IMR-90 (cell line): ENCODE data around the gene ST6GALNAC4. TPM values are rescaled to one million over a fixed set of nuclear protein-coding genes. Genes with fewer than 3 reads are reported as not detected.

Experiments used
- ATAC-seq: fragments of 200-7000 bp; cut with Tn5 transposase; 2 replicates; pipeline ENCODE4 v1.9.1; 2020; ENCODE audit warnings: low read depth, mild to moderate bottlenecking, moderate library complexity
- BruUV-seq: library from RNA; stranded (reverse); fragments of 400-500 nt; replicated peaks from 2 replicates; lab custom pipeline; 2021; lab: Mats Ljungman, UMichigan
- CTCF ChIA-PET: fragments of 300-600 bp; formaldehyde crosslinking; extraction: SDS; loops from one replicate; lab custom pipeline; 2021; ENCODE audit warnings: antibody characterized with exemption; lab: Yijun Ruan, JAX
- POLR2A ChIA-PET: fragments of 300-600 bp; sonication (Branson Sonifier 250); formaldehyde crosslinking; loops from one replicate; lab custom pipeline; 2022; ENCODE audit warnings: antibody characterized with exemption; ENCODE audit not compliant: unreplicated experiment; lab: Charles Lee
- DNase-seq: peaks from one replicate; pipeline ENCODE4 v3.0.0; 2013
- H2AFZ ChIP-seq: replicated peaks from 2 replicates; pipeline ENCODE3; 2013; ENCODE audit warnings: low read length, mild to moderate bottlenecking; ENCODE audit not compliant: poor library complexity
- H2AK5ac ChIP-seq: 2 replicates; pipeline ENCODE4 v1.6.1; 2013; ENCODE audit warnings: low read depth, low read length, inconsistent platforms
- H2AK9ac ChIP-seq: replicated peaks from 2 replicates; pipeline ENCODE3; 2013; ENCODE audit warnings: mild to moderate bottlenecking, low read depth, low read length, moderate library complexity; ENCODE audit not compliant: poor library complexity
- H2BK120ac ChIP-seq: 2 replicates; pipeline ENCODE4 v1.6.1; 2013; ENCODE audit warnings: low read depth, low read length, inconsistent platforms
- H2BK15ac ChIP-seq: 3 replicates; pipeline ENCODE4 v1.6.1; 2013; ENCODE audit warnings: low read depth, low read length, inconsistent platforms
- H2BK20ac ChIP-seq: 2 replicates; pipeline ENCODE4 v1.6.1; 2013; ENCODE audit warnings: low read depth, mild to moderate bottlenecking, inconsistent platforms, low read length, moderate library complexity
- H2BK5ac ChIP-seq: 2 replicates; pipeline ENCODE4 v1.6.1; 2013; ENCODE audit warnings: mild to moderate bottlenecking, low read depth, low read length, inconsistent platforms; ENCODE audit not compliant: poor library complexity, severe bottlenecking
- H3K14ac ChIP-seq: replicated peaks from 2 replicates; pipeline ENCODE4 v1.6.1; 2013; ENCODE audit warnings: low read depth, low read length, inconsistent platforms
- H3K18ac ChIP-seq: 2 replicates; pipeline ENCODE4 v1.6.1; 2013; ENCODE audit warnings: low read depth, low read length, control low read depth
- H3K23ac ChIP-seq: 2 replicates; pipeline ENCODE4 v1.6.1; 2013; ENCODE audit warnings: low read depth, low read length, inconsistent platforms
- H3K27ac ChIP-seq: 2 replicates; pipeline ENCODE4 v1.5.1; 2013; ENCODE audit warnings: mild to moderate bottlenecking, control low read depth, low read length; ENCODE audit not compliant: insufficient read depth
- H3K27me3 ChIP-seq: 2 replicates; pipeline ENCODE4 v1.6.1; 2013; ENCODE audit warnings: low read length; ENCODE audit not compliant: control insufficient read depth, insufficient read depth
- H3K36me3 ChIP-seq: 2 replicates; pipeline ENCODE4 v1.6.1; 2013; ENCODE audit warnings: low read length, mixed read lengths; ENCODE audit not compliant: control insufficient read depth, insufficient read depth
- H3K4ac ChIP-seq: 2 replicates; pipeline ENCODE4 v1.6.1; 2013; ENCODE audit warnings: low read depth, low read length, inconsistent platforms
- H3K4me1 ChIP-seq: 2 replicates; pipeline ENCODE4 v1.6.1; 2013; ENCODE audit warnings: low read length, mixed read lengths; ENCODE audit not compliant: control insufficient read depth, insufficient read depth
- H3K4me2 ChIP-seq: 2 replicates; pipeline ENCODE4 v1.6.1; 2013; ENCODE audit warnings: low read depth, mild to moderate bottlenecking, control low read depth, low read length, moderate library complexity
- H3K4me3 ChIP-seq: 2 replicates; pipeline ENCODE4 v1.5.1; 2013; ENCODE audit warnings: low read depth, mild to moderate bottlenecking, control low read depth, low read length, moderate library complexity; ENCODE audit not compliant: insufficient read depth
- H3K56ac ChIP-seq: 2 replicates; pipeline ENCODE4 v1.6.1; 2013; ENCODE audit warnings: low read length, inconsistent platforms; ENCODE audit not compliant: insufficient read depth; ENCODE audit errors: extremely low read depth
- H3K79me1 ChIP-seq, 2 experiments: 2 replicates each; pipeline ENCODE4 v1.6.1; 2013; ENCODE audit warnings: low read length in 2 of 2, inconsistent platforms in 1 of 2, low read depth in 1 of 2
- H3K9ac ChIP-seq: 2 replicates; pipeline ENCODE4 v1.6.1; 2013; ENCODE audit warnings: low read depth, low read length, control low read depth
- H3K9me1 ChIP-seq: 2 replicates; pipeline ENCODE4 v1.6.1; 2013; ENCODE audit warnings: low read length, inconsistent platforms; ENCODE audit not compliant: insufficient read depth
- H3K9me3 ChIP-seq: 2 replicates; pipeline ENCODE4 v1.6.1; 2013; ENCODE audit warnings: low read length; ENCODE audit not compliant: control insufficient read depth, insufficient read depth
- H4K20me1 ChIP-seq: 2 replicates; pipeline ENCODE4 v1.6.1; 2013; ENCODE audit warnings: low read length, inconsistent platforms; ENCODE audit not compliant: insufficient read depth
- H4K5ac ChIP-seq: 2 replicates; pipeline ENCODE4 v1.6.1; 2013; ENCODE audit warnings: mild to moderate bottlenecking, low read depth, low read length, control low read depth
- H4K8ac ChIP-seq, 2 experiments: 2 replicates each; pipeline ENCODE4 v1.6.1; 2013; ENCODE audit warnings: low read depth in 2 of 2, low read length in 2 of 2, control low read depth in 1 of 2, inconsistent platforms in 1 of 2
- H4K91ac ChIP-seq: 2 replicates; pipeline ENCODE4 v1.6.1; 2013; ENCODE audit warnings: low read depth, low read length, inconsistent platforms; ENCODE audit not compliant: insufficient read depth
- BHLHE40 ChIP-seq: fragments of 150-350 bp; IDR thresholded peaks from 2 replicates; pipeline ENCODE4 v1.6.1; 2016; ENCODE audit warnings: mild to moderate bottlenecking, low read depth, low read length
- CEBPB ChIP-seq: IDR thresholded peaks from 2 replicates; pipeline ENCODE4 v1.6.1; 2012; ENCODE audit warnings: low read depth, low read length, improper control_type of control experiment
- CHD1 ChIP-seq: IDR thresholded peaks from 2 replicates; pipeline ENCODE4 v1.6.1; 2012; ENCODE audit warnings: low read depth, low read length, improper control_type of control experiment
- ELK1 ChIP-seq: fragments of 150-350 bp; IDR thresholded peaks from 2 replicates; pipeline ENCODE4 v1.6.1; 2016; ENCODE audit warnings: low read depth, mild to moderate bottlenecking, low read length, moderate library complexity, borderline replicate concordance
- FOS ChIP-seq: fragments of 150-350 bp; IDR thresholded peaks from 2 replicates; pipeline ENCODE4 v1.6.1; 2016; ENCODE audit warnings: low read depth, low read length
- MAFK ChIP-seq: IDR thresholded peaks from 2 replicates; pipeline ENCODE4 v1.6.1; 2012; ENCODE audit warnings: low read depth, low read length, improper control_type of control experiment
- MAZ ChIP-seq: IDR thresholded peaks from 2 replicates; pipeline ENCODE4 v1.6.1; 2012; ENCODE audit warnings: low read depth, mild to moderate bottlenecking, low read length, improper control_type of control experiment, moderate library complexity, borderline replicate concordance
- MXI1 ChIP-seq: IDR thresholded peaks from 2 replicates; pipeline ENCODE4 v1.6.1; 2012; ENCODE audit warnings: low read depth, mild to moderate bottlenecking, low read length, moderate library complexity, borderline replicate concordance
- POLR2A ChIP-seq: IDR thresholded peaks from 2 replicates; pipeline ENCODE4 v1.6.1; 2012; ENCODE audit warnings: mild to moderate bottlenecking, low read depth, low read length
- RCOR1 ChIP-seq: IDR thresholded peaks from 2 replicates; pipeline ENCODE4 v1.6.1; 2012; ENCODE audit warnings: mild to moderate bottlenecking, low read length, improper control_type of control experiment; ENCODE audit not compliant: insufficient replicate concordance
- RFX5 ChIP-seq: IDR thresholded peaks from 2 replicates; pipeline ENCODE4 v1.8.0; 2012; ENCODE audit warnings: low read depth, mild to moderate bottlenecking, low read length, moderate library complexity
- SMC3 ChIP-seq: fragments of 150-350 bp; IDR thresholded peaks from 2 replicates; pipeline ENCODE4 v1.6.1; 2016; ENCODE audit warnings: low read depth, mild to moderate bottlenecking, antibody characterized with exemption, low read length, moderate library complexity
- USF2 ChIP-seq: fragments of 150-350 bp; IDR thresholded peaks from 2 replicates; pipeline ENCODE4 v1.6.1; 2017; ENCODE audit warnings: mild to moderate bottlenecking, antibody characterized with exemption, low read length, low read depth
- WGBS, 2 experiments: methylation state at CpG; one replicate each; pipeline versions ENCODE4 v1.1.5 to v1.1.7; 2013; ENCODE audit warnings: missing lambda C conversion rate in 2 of 2; ENCODE audit not compliant: insufficient read length in 1 of 2; ENCODE audit errors: extremely low coverage in 2 of 2; 5-methylcytosine and 5-hydroxymethylcytosine counted together
- dilution Hi-C: fragments of 300-500 bp; cut with HindIII; formaldehyde crosslinking; loops from one replicate; pipeline ENCODE4 v1.14.3; 2018; ENCODE audit warnings: low sequenced_read_pairs; ENCODE audit not compliant: unreplicated experiment
- in situ Hi-C: fragments of 300-500 bp; cut with MboI; formaldehyde crosslinking; loops from 3 replicates; pipeline ENCODE4 v1.14.3; 2019; ENCODE audit warnings: low sequenced_read_pairs, inconsistent platforms, mixed read lengths
- intact Hi-C: fragments of 100-400 bp; cut with micrococcal nuclease; formaldehyde crosslinking; loops from 2 replicates; pipeline ENCODE4 v1.10.0; 2022
- polyA plus RNA-seq, 3 experiments: library from polyadenylated mRNA; depleted of rRNA; stranded (reverse); fragments of >200 nt; gene quantifications; 2 replicates each; pipeline ENCODE4 v1.2.3, GENCODE V29; 2012; ENCODE audit warnings: low replicate concordance in 1 of 3
- total RNA-seq: library from RNA; depleted of rRNA; stranded (reverse); fragments of >200 nt; gene quantifications from 2 replicates; pipeline ENCODE4 v1.2.3, GENCODE V29; 2012
- TF ChIP-seq, protein P1 (sequence below): conservative IDR thresholded peaks from 2 replicates; pipeline ENCODE4 v1.5.1; 2012; ENCODE audit warnings: mild to moderate bottlenecking, low read depth, low read length, improper control_type of control experiment

ST6GALNAC4 gene
- total and polyA plus RNA-seq, 2 of the 4 experiments (the other 2 are of a cell fraction) = 12.5 to 32.9 TPM

DNA sequence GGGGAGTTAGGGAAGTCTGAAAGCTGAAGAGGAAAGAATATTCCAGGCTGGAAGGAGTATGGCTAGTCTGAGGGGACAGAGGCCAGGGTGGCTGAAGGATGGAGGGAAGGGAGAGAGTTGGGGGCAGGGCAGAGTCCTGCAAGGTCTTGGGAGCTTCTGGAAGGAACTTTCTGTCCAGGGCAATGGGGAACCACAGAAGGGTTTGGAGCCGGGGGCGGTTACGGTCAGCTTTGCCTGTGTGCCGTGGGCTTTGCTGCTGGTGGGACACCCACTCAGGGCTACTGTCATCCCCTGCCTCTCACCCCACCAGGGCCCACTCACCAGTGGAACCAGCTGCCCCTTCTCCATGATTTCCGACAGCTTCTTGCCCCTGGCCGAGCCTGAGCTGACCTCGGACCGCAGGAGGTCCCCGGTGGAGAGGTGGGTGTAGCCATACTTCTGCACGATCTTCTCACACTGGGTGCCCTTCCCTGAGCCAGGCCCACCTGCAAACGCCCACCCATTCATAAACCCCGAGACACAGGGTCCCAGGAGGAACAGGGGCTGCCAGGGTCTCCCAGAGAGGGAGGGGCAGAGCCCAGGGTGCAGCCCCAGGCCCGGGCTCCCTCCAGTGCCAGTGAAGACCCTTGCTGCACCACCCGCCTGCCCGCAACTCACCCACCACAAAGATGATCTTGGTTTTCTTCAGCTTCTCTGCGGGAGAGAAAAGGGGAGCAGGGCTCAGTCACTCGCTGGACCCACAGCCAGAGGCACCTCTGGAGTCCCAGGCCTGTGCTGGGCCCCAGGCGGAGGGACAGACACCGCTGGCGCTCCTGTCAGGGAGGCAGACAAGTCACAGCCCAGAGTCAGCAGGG, 44.2 kb downstream of the ST6GALNAC4 start:
- no peak overlapping the region for H2BK120ac ChIP-seq
- H3K27ac ChIP-seq = no peak overlapping the region
- H3K9me3 ChIP-seq = no peaks in the 10 kb centered on the region
- no peaks in the 10 kb centered on the region for H3K27me3 ChIP-seq
- whole genome bisulfite sequencing, 2 experiments = 88% methylated on average over 2 of the region's 20 CpGs; no CpG with 5 or more reads in 1 of the 2 experiments
- no peak for ATAC-seq
- H4K5ac ChIP-seq = no peak overlapping the region
- no peak overlapping the region for H2AK5ac ChIP-seq
- H3K4me3 ChIP-seq = no peak overlapping the region
- in situ Hi-C loops = no loop called here
- no peak overlapping the region for H2BK15ac ChIP-seq
- ChIA-PET CTCF (no interaction called here), POLR2A (interaction anchor here (1.0 kb wide), 1 partner anchor 87 kb away, joined by 3 read pairs; the partner anchor contains the start of gene CDK9)
- H3K14ac ChIP-seq = no peak overlapping the region
- H2BK5ac ChIP-seq = no peak overlapping the region
- H2BK20ac ChIP-seq = no peak overlapping the region
- intact Hi-C loops = no loop called here
- no peak overlapping the region for H3K4ac ChIP-seq
- dilution Hi-C loops = no loop called here
- H3K56ac ChIP-seq = no peak overlapping the region
- no peak overlapping the region for H4K91ac ChIP-seq
- no TSS peak for BruUV-seq
- no peak for DNase-seq
- H4K8ac ChIP-seq = no peak overlapping the region
- H3K4me2 ChIP-seq = no peak overlapping the region
- peaks cover 20 to 31% of the 10 kb centered on the region in 2 experiments; a peak in 3 of 4 replicates for H3K79me1 ChIP-seq
- no peak overlapping the region for H3K23ac ChIP-seq
- H3K9ac ChIP-seq = no peak overlapping the region
- H2AK9ac ChIP-seq = peak overlapping the region; percentile 33
- H3K4me1 ChIP-seq = peaks cover 21% of the 10 kb centered on the region
- H3K18ac ChIP-seq = no peak overlapping the region
- H2AFZ ChIP-seq = no peak overlapping the region
- H4K20me1 ChIP-seq = 0 out of 2 replicates have a peak, but pooled peaks cover 6% of the 10 kb centered on the region
- H3K36me3 ChIP-seq = peaks cover 30% of the 10 kb centered on the region
- H3K9me1 ChIP-seq = no peaks in the 10 kb centered on the region
- TF ChIP-seq RFX5 = no peak
- no peak for TF ChIP-seq SMC3
- no peak for TF ChIP-seq MAZ
- TF ChIP-seq USF2 = no peak
- TF ChIP-seq CHD1 = no peak
- TF ChIP-seq ELK1 = no peak
- TF ChIP-seq MAFK = no peak
- no peak for TF ChIP-seq BHLHE40
- no peak for TF ChIP-seq POLR2A
- no peak for TF ChIP-seq MXI1
- TF ChIP-seq, protein P1, sequence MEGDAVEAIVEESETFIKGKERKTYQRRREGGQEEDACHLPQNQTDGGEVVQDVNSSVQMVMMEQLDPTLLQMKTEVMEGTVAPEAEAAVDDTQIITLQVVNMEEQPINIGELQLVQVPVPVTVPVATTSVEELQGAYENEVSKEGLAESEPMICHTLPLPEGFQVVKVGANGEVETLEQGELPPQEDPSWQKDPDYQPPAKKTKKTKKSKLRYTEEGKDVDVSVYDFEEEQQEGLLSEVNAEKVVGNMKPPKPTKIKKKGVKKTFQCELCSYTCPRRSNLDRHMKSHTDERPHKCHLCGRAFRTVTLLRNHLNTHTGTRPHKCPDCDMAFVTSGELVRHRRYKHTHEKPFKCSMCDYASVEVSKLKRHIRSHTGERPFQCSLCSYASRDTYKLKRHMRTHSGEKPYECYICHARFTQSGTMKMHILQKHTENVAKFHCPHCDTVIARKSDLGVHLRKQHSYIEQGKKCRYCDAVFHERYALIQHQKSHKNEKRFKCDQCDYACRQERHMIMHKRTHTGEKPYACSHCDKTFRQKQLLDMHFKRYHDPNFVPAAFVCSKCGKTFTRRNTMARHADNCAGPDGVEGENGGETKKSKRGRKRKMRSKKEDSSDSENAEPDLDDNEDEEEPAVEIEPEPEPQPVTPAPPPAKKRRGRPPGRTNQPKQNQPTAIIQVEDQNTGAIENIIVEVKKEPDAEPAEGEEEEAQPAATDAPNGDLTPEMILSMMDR = no peak
- no peak for TF ChIP-seq RCOR1
- no peak for TF ChIP-seq FOS
- TF ChIP-seq CEBPB = no peak
